BJ (cell line): Measurements from ENCODE around the gene NEK4. TPM values are rescaled to one million over a fixed set of nuclear protein-coding genes. Genes with fewer than 3 reads are reported as not detected.

Experiments used
- CTCF ChIA-PET: fragments of 350-600 bp; formaldehyde crosslinking; extraction: SDS; loops from one replicate; lab custom pipeline; 2021; ENCODE audit warnings: antibody characterized with exemption, inconsistent platforms; lab: Yijun Ruan, JAX
- POLR2A ChIA-PET: fragments of 300-600 bp; sonication (Branson Sonifier 250); formaldehyde crosslinking; extraction: SDS; loops from one replicate; lab custom pipeline; 2021; ENCODE audit warnings: antibody characterized with exemption; lab: Charles Lee
- DNase-seq: peaks from one replicate; pipeline ENCODE4 v3.0.0-alpha.2; 2011; ENCODE audit warnings: low read depth
- H3K27me3 ChIP-seq: 2 replicates; pipeline ENCODE4 v1.6.0; 2011; ENCODE audit warnings: low read length; ENCODE audit not compliant: control insufficient read depth, insufficient read depth
- H3K36me3 ChIP-seq: 2 replicates; pipeline ENCODE4 v1.5.1; 2011; ENCODE audit warnings: low read length; ENCODE audit not compliant: control insufficient read depth, insufficient read depth
- H3K4me3 ChIP-seq: 2 replicates; pipeline ENCODE4 v1.5.1; 2011; ENCODE audit warnings: low read depth, mild to moderate bottlenecking, control low read depth, low read length
- polyA plus RNA-seq: library from polyadenylated mRNA; depleted of rRNA; stranded (reverse); fragments of >200 nt; gene quantifications from 2 replicates; pipeline ENCODE4 v1.2.3, GENCODE V29; 2011
- TF ChIP-seq, protein P1 (sequence below): IDR thresholded peaks from 2 replicates; pipeline ENCODE4 v1.5.1; 2011; ENCODE audit warnings: low read depth, mild to moderate bottlenecking, control low read depth, inconsistent platforms, low read length, moderate library complexity; ENCODE audit not compliant: insufficient read depth

The NEK4 gene
- polyA plus RNA-seq, 1 experiment: 10.0 TPM

DNA sequence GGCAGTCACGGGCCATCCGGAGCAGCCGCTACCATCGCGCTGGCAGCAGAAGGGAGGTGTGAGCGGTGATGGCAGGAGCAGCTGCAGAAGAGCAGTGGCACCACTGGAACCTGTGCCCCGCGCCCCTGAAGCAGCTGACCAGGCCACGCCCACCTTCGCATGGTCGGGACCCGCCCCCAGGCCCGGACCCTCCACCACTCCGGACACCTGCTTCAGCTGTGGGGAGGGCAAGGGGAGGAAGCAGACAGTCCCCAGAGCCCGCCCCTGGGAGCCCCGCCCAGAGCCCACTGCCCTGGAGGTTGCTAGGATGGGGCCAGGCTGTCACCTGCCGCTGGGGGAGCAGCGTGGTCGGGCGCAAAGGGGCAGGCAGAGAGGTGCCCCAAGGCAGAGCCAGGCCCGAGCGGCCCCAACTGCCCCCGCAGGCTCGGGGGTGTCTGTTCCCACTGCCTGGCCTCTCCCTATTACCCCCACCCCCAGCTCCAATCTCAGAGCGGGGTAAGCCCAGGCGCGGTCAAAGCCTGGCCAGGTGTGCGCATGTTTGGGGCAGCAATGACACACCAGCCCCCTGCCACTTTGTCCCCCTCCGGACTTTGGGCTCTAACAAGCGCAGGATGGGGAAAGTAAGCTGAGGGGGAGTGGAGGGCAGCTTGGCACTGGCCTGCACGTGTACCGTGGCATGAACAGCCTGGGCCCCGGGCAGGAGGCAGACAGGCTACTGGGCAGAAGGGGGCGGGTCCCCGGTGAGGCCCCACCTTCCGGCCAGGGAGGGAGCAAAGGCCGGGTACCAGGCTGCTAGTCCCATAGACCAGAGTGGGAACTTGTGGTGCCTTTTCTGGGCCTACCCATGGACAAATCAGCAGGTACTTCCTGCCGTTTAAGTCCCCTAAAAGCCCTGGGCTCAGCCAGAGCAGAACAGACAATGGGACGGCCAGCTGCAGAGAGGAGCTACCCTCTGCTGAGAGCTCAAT is 56.1 kb downstream of the NEK4 start:
- ChIA-PET POLR2A (no interaction called here), CTCF (no interaction called here)
- no peaks in the 10 kb centered on the region for H3K27me3 ChIP-seq
- peaks cover 3% of the 10 kb centered on the region for H3K36me3 ChIP-seq
- DNase-seq: no peak
- TF ChIP-seq, protein P1, sequence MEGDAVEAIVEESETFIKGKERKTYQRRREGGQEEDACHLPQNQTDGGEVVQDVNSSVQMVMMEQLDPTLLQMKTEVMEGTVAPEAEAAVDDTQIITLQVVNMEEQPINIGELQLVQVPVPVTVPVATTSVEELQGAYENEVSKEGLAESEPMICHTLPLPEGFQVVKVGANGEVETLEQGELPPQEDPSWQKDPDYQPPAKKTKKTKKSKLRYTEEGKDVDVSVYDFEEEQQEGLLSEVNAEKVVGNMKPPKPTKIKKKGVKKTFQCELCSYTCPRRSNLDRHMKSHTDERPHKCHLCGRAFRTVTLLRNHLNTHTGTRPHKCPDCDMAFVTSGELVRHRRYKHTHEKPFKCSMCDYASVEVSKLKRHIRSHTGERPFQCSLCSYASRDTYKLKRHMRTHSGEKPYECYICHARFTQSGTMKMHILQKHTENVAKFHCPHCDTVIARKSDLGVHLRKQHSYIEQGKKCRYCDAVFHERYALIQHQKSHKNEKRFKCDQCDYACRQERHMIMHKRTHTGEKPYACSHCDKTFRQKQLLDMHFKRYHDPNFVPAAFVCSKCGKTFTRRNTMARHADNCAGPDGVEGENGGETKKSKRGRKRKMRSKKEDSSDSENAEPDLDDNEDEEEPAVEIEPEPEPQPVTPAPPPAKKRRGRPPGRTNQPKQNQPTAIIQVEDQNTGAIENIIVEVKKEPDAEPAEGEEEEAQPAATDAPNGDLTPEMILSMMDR: no peak
- no peak overlapping the region for H3K4me3 ChIP-seq

DNA sequence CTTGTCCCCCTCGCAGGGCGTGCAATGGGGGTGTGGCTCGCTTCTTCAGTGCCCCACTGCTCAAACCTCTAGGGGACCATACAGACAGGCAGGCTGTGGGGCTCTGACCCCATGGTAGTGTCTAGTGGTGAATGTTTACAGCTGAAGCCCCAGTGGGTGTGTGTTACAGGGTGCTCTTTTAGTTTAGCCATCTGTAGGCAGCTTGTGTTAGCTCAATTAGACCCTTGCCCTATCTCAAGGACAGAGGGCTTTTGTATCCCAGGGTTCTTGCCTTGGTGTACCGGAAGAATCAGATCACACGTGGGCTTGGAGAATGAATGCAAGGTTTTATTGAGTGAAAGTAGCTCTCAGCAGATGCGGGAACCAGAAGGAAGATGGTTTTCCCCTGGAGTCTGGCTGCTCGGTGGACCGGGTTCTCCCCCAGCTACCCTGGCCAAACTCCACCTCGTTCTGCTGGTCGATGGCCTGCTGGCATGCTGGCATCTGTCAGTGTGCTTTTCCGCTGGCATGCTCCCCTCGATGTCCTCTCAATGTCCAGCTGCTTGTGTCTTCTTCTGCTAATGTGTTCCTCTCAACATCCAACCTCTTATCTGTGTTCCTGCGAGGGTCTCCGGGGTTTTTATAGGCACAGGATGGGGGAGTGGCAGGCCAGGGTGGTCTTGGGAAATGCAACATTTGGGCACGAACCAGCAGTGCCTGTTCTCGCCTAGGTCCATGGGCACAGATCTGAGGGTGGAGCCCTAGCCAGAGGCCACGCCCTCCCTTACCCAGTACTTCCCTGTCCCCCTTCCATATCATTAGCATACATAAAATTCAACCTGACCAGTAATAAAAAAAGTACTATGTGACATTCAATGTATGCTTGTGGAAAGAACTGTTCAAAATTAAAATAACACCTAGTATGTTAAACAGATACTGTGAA is 58.2 kb downstream of the NEK4 start:
- CTCF ChIA-PET: no interaction called here
- DNase-seq: no peak
- POLR2A ChIA-PET: no interaction called here
- TF ChIP-seq, protein P1: no peak
- H3K4me3 ChIP-seq: no peak overlapping the region
- peaks cover 5% of the 10 kb centered on the region for H3K36me3 ChIP-seq
- no peaks in the 10 kb centered on the region for H3K27me3 ChIP-seq

DNA sequence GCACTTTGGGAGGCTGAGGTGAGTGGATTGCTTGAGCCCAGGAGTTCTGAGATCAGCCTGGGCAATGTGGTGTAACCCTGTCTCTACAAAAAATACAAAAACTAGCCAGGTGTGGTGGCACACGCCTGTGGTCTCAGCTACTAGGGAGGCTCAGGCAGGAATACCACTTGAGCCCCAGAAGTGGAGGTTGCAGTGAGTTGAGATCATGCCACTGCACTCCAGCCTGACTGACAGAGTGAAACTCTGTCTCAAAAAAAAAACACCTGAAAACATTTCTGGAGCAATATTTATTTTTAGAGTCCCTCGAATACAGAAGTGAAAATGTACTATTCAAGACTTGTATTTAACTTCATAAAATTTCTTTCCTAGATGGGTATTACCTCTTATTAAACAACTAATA is 60.2 kb downstream of the NEK4 start:
- Histone ChIP-seq H3K36me3 (peaks cover 5% of the 10 kb centered on the region), H3K27me3 (no peaks in the 10 kb centered on the region), H3K4me3 (no peak overlapping the region)
- POLR2A ChIA-PET: no interaction called here
- CTCF ChIA-PET: no interaction called here
- TF ChIP-seq, protein P1: no peak
- DNase-seq: no peak

DNA sequence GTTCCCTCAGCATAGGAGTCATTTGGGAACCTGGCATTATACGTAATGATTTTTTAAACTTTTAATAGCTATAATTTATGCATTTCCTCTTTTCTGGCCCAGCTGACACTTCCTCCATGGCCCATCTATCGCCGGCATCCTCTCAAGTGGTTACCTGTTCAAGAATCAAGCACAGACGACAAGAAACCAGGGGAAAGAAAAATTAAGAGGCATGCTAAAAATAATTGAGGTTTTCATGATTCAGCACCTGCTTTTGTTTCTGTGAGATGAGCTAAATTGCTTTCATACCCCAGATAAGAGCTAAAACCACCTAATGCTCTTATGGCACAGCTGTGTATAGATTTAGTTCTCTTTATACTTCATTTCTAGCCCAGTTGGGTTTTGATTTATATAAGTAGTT is 63.2 kb downstream of the NEK4 start:
- TF ChIP-seq, protein P1: no peak
- POLR2A ChIA-PET: no interaction called here
- Histone ChIP-seq H3K36me3 (peaks cover 4% of the 10 kb centered on the region), H3K4me3 (no peak overlapping the region), H3K27me3 (no peaks in the 10 kb centered on the region)
- CTCF ChIA-PET: interaction anchor here (0.6 kb wide), 1 partner anchor 260 kb away, joined by 5 read pairs; no protein-coding TSS in a partner anchor
- DNase-seq: no peak
